Transverse colon (tissue), 4 donors: ENCODE measurements around the gene TPM1.

Source experiments
- CTCF ChIP-seq, 5 experiments: fragments of 200-600 bp in 3 of 5; fragments of 450-650 bp in 2 of 5; sonication (generic) in 3 of 5; IDR thresholded peaks; 1 replicate in 2 of 5; 2 replicates in 3 of 5; pipeline ENCODE4 v1.5.1; 2016 to 2017; ENCODE audit warnings: antibody characterized with exemption in 5 of 5, inconsistent platforms in 3 of 5, mild to moderate bottlenecking in 2 of 5, moderate library complexity in 1 of 5
- EP300 ChIP-seq: sonication (generic); formaldehyde crosslinking; IDR thresholded peaks from one replicate; pipeline ENCODE4 v1.6.1; 2017; ENCODE audit warnings: antibody characterized with exemption, low read depth
- POLR2A ChIP-seq: fragments of 450-650 bp; IDR thresholded peaks from one replicate; pipeline ENCODE4 v1.6.1; 2016; ENCODE audit warnings: antibody characterized with exemption, mild to moderate bottlenecking, moderate library complexity
- POLR2AphosphoS5 ChIP-seq, 3 donors: sonication (generic); formaldehyde crosslinking; IDR thresholded peaks; one replicate each; pipeline ENCODE4 v1.6.1; 2016; ENCODE audit warnings: antibody characterized with exemption in 3 of 3

- TF ChIP-seq CTCF (IDR thresholded peaks at IDR 0.05) = no peak
- TF ChIP-seq POLR2A = no peak
- TF ChIP-seq POLR2AphosphoS5 (IDR thresholded peaks at IDR 0.05) = no peak
- no peak for TF ChIP-seq EP300
These were observed 49.3 kb downstream of the TPM1 start for GRCh38 chr15:63091679-63092446.
